Activated CD4-positive, CD25-positive, alpha-beta regulatory T cell treated with anti-CD3 and anti-CD28 coated beads, Interleukin-2, amount 50 U/mL, for 24 hours (primary cell): ENCODE data around the gene RARS2.
"Not testable (repeated sequence)": the region's sequence is repeated elsewhere in the genome, so short reads cannot be mapped to it uniquely, and the experiment has no call there.

Experiments
- ATAC-seq, 2 donors: fragments of 150-1000 bp; cut with Tn5 transposase; one replicate each; pipeline ENCODE4 v1.10.0; 2021; ENCODE audit warnings: mild to moderate bottlenecking in 1 of 2, moderate library complexity in 1 of 2

RARS2 gene

GRCh38 chr6:87498048-87498447 lies 91.7 kb downstream of the RARS2 start:
- peak in 1 of 2 donors; percentile 68 for ATAC-seq

- no peak for ATAC-seq
Observed at GRCh38 chr6:87494761-87495422, 94.9 kb downstream of the RARS2 start.

GRCh38 chr6:87489326-87489725 lies 100.5 kb downstream of the RARS2 start:
- ATAC-seq = not testable (repeated sequence)

GRCh38 chr6:87487555-87487954 lies 102.2 kb downstream of the RARS2 start:
- ATAC-seq = no peak

GRCh38 chr6:87484491-87484890 lies 105.3 kb downstream of the RARS2 start:
- ATAC-seq = no peak

- ATAC-seq = no peak
Observed at GRCh38 chr6:87483929-87484328, 105.9 kb downstream of the RARS2 start.

GRCh38 chr6:87482366-87482765 lies 107.4 kb downstream of the RARS2 start:
- no peak for ATAC-seq

GRCh38 chr6:87481931-87482330 lies 107.9 kb downstream of the RARS2 start:
- ATAC-seq = no peak

- peak; percentile 71 to 74 for ATAC-seq
Observed at GRCh38 chr6:87473419-87473903, 116.3 kb downstream of the RARS2 start.

GRCh38 chr6:87472525-87473418 lies 117.0 kb downstream of the RARS2 start, which contains the start of gene SLC35A1:
Gene SLC35A1, plus strand, starts transcription at chr6:87472974. Its CDS starts 30 bp downstream, at chr6:87473004.
- ATAC-seq = peak; percentile 93 to 94

GRCh38 chr6:87465051-87465450 lies 124.7 kb downstream of the RARS2 start:
- no peak for ATAC-seq
